GM10248 (cell line): ENCODE results near the gene BPIFB6.

Experiments
- CTCF ChIA-PET: fragments of 300-600 bp; sonication (Branson Sonifier 250); formaldehyde crosslinking; extraction: SDS; loops from one replicate; lab custom pipeline; 2021; ENCODE audit warnings: antibody characterized with exemption; lab: Yijun Ruan, JAX
- POLR2A ChIA-PET: fragments of 350-650 bp; sonication (Branson Sonifier 250); formaldehyde crosslinking; extraction: SDS; loops from one replicate; lab custom pipeline; 2020; ENCODE audit warnings: antibody characterized with exemption; lab: Yijun Ruan, JAX
- DNase-seq: peaks from one replicate; pipeline ENCODE4 v3.0.0; 2012; ENCODE audit errors: extremely low spot score
- CTCF ChIP-seq: IDR thresholded peaks from 2 replicates; pipeline ENCODE4 v1.5.1; 2012; ENCODE audit warnings: mild to moderate bottlenecking, low read depth; ENCODE audit errors: extremely low read depth, missing control alignments, control extremely low read depth

BPIFB6 gene

GRCh38 chr20:33083544-33084340 is 52.3 kb downstream of the BPIFB6 start:
- ChIA-PET CTCF (interaction anchor here (1.0 kb wide), 1 partner anchor 306 kb away, joined by 3 read pairs; no protein-coding TSS in a partner anchor), POLR2A (no interaction called here)
- TF ChIP-seq CTCF: no peak
- no peak for DNase-seq

GRCh38 chr20:33084722-33085121 is 53.3 kb downstream of the BPIFB6 start:
- ChIA-PET CTCF (interaction anchor here (1.0 kb wide), 1 partner anchor 307 kb away, joined by 3 read pairs; no protein-coding TSS in a partner anchor), POLR2A (no interaction called here)
- TF ChIP-seq CTCF: no peak

GRCh38 chr20:33086052-33086722 is 54.7 kb downstream of the BPIFB6 start:
- CTCF ChIA-PET: interaction anchor here (1.1 kb wide), 1 partner anchor 296 kb away, joined by 5 read pairs; no protein-coding TSS in a partner anchor

More at GRCh38 chr20:33084722-33085121, 53.3 kb downstream of the BPIFB6 start:
- DNase-seq: no peak

GRCh38 chr20:33091147-33091546 is 59.7 kb downstream of the BPIFB6 start:
- POLR2A ChIA-PET: no interaction called here
- CTCF ChIA-PET: interaction anchor here (0.9 to 1.5 kb wide), 4 partner anchors 14 to 208 kb away, joined by 3 to 4 read pairs (median 4); no protein-coding TSS in a partner anchor

More at GRCh38 chr20:33086052-33086722, 54.7 kb downstream of the BPIFB6 start:
- no peak for DNase-seq
- TF ChIP-seq CTCF: no peak
- POLR2A ChIA-PET: no interaction called here

GRCh38 chr20:33091693-33092092 is 60.2 kb downstream of the BPIFB6 start:
- DNase-seq: no peak
- CTCF ChIA-PET: interaction anchor here (1.2 to 1.4 kb wide), 2 partner anchors 10 to 208 kb away, joined by 3 read pairs; no protein-coding TSS in a partner anchor
- TF ChIP-seq CTCF: no peak
- POLR2A ChIA-PET: no interaction called here

More at GRCh38 chr20:33091147-33091546, 59.7 kb downstream of the BPIFB6 start:
- no peak for DNase-seq
- no peak for TF ChIP-seq CTCF

- ChIA-PET POLR2A (no interaction called here), CTCF (interaction anchor here (1.2 kb wide), 1 partner anchor 9 kb away, joined by 3 read pairs; no protein-coding TSS in a partner anchor)
- TF ChIP-seq CTCF: no peak
- DNase-seq: no peak
Observed at GRCh38 chr20:33092361-33092760, 60.9 kb downstream of the BPIFB6 start.
